ENCODE measurements around the gene RSRC1.
A peak's percentile ranks its signal among the peaks of the same experiment; 100 is the strongest.
"Not testable (repeated sequence)": the region's sequence is repeated elsewhere in the genome, so short reads cannot be mapped to it uniquely, and the experiment has no call there.

RSRC1 gene

DNA sequence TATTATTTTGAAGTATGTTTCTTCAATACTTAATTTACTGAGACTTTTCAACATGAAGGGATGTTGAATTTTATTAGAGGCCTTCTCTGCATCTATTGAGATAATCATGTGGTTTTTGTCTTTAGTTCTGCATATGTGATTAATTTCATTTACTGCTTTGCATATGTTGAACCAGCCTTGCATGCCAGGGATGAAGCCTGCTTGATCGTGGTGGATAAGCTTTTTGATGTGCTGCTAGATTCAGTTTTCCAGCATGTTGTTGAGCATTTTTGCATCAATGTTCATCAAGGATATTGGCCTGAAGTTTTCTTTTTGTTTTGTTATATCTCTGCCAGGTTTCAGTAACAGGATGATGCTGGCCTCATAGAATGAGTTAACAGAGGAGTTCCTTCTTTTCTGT lies 134.4 kb downstream of the RSRC1 start:
- FAIRE-seq: no peak

DNA sequence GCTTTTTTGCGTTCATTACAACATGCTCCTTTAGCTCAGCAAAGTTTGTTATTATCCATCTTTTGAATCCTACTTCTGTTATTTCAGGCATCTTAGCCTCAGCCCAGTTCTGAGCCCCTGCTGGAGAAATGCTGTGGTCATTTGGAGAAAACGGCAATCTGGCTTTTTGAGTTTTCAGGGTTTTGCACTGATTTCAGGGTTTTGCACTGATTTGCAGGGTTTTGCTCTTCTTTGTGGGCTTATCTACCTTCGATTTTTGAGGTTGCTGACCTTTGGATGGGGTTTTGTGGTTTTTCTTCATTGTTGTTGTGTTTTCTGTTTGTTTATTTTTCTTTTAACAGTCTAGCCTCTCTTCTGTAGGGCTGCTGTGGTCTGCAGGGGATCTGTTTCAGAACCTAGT lies 137.4 kb downstream of the RSRC1 start:
- no peak for FAIRE-seq

DNA sequence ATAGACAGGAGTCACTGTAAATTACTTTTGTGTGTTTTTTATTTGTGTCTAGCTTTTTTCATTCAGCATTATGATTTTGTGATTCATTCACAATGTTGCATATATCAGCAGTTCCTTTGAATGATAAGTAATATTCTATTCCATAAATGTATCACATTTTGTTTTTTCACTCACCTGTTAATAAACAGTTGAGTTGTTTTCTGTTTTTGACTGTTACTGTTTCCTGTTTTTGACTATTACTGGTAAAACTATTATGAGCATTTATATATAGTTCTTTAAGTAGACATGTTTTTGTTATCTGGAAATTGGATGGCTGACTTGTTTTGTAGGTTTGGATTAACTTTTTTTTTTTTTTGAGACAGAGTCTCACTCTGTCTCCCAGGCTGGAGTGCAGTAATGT lies 138.4 kb downstream of the RSRC1 start:
- peak; percentile 27 for FAIRE-seq

- no peak for FAIRE-seq
Measured at GRCh38 chr3:158249183-158249582, 139.3 kb downstream of the RSRC1 start.

- no peak for FAIRE-seq
Measured at GRCh38 chr3:158258619-158259018, 148.7 kb downstream of the RSRC1 start.

- FAIRE-seq: no peak
Measured at GRCh38 chr3:158260392-158260791, 150.5 kb downstream of the RSRC1 start.

GRCh38 chr3:158261371-158261991 lies 151.6 kb downstream of the RSRC1 start:
- no peak for FAIRE-seq

DNA sequence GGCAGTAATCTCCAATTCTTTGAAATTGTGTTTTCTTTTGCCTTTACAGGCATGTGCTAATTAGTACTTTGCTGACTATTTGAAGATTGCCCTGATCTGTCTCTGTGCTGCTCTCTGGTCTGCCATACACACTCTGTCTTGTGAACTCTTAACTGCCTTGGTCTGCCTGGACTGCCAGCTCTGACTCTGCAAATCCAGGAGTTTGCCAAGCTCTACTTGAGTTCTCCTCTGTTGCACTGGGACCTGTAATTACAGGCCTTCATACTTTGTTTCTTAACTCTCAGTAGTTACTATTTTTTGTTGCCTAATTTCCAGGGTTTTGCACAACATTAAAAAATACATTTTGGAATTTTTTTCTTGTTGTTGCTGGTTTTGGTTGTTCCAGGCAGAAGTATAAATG lies 155.0 kb downstream of the RSRC1 start:
- no peak for FAIRE-seq

- no peak for FAIRE-seq
Measured at GRCh38 chr3:158267015-158267414, 157.1 kb downstream of the RSRC1 start.

DNA sequence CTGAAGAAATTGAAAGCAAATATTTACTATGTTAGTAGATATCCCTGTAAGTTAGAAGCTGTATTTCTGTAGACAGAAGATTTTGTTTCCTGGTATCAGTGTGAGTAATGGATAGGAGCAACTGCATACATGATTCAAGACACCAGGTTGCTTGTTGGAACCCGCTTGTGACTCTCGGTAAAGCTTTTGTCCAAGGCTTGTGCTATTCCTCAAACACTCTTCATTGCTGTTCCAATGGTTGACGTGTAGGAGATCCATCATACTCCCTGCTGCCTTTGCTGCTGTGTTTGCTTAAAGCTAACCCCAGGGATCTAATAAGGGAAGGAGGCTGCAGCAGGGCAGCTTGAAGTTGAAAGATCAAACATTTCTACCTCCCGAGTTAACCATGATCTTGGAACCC lies 160.1 kb downstream of the RSRC1 start:
- FAIRE-seq: no peak

DNA sequence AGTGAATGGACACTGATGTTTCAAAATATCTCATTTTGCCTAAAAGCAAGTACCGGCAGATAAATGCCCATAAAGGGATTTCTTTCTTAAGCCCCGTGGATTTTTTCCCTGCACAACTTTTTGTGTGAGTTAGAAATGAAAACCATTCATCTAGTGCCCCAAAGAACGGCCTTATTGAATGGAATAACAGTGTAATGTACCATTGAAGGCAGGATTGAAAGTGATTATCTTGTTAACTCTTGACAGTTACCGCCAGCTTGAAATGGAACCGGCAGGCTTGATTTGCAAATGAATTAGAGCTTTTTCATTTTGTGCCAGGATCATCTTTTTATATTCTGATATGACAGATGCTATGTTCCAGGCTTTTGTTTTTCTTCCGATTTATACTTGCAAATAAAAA lies 162.2 kb downstream of the RSRC1 start:
- no peak for FAIRE-seq

- FAIRE-seq: no peak
Measured at GRCh38 chr3:158273656-158274055, 163.8 kb downstream of the RSRC1 start.

DNA sequence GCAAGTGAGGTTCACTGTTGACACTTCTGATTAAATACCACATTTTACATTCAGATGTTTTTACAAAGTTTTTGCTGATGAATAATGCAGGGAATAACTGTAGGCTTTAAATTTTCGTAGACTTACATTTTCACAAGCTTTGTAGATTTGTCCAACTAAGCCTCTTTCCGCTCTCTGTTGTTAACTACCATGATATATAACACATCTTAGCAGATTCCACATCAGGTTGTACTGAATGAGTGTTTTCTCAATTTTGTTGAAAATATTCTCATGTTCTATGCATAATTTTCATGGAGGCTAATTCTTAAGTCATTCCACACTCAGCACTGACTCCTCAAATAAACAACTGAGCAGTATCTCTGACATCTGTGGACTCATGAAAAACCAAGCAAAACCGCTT lies 168.3 kb downstream of the RSRC1 start:
- no peak for FAIRE-seq

DNA sequence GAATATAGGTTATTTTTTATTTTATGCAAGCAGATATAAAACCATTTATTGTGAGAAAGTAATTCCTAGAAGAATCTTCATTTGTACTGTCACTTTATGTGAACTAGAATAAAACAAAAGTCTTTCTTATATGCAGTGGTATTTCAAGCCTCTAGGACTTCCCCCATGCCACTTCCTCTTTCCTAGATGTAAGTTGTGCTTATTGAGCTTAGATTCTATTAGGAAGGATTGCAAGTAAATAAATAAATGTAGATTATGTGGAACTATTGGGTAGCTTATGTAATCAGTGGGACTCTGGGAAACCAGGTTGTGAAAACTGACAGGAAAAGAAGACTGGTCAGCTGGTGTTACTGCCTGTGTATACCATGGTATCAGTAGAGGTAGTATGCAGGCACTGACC lies 169.7 kb downstream of the RSRC1 start:
- FAIRE-seq: no peak

DNA sequence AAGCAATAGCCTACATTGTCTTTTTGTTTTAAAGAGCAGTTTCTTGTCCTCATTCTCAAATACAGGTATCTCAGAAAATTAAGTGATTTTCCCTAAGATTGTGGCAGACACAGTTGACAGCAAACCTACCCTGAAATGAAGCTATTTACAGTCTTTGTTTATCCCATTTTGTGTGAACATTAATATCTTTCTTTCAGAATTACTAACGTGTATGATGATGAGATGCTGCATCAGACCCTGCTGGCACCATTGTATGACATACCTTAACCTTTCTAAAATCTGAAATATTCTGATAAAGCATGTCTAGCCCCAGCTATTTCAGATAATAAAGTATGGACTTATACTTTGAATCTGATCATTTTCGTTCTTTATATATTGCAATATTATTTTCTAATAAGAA lies 185.9 kb downstream of the RSRC1 start:
- FAIRE-seq: no peak

DNA sequence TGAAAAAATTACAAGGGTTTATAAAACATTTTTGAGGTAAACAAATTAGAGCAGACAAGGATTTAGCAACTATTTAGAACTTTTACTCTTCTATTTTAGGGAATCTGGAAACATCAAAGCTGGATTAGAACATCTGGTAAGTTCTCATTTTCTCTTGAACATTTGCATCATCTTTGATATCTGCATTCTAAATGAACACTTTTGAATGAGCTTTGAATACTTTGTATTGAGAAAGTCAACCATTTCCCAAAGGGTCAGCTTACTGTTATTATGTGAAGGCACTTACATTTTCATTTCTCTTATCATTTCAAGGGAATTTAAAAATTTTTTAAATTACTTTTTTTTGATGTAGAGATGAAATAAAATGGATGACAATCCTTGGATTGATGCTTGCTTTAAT lies 188.1 kb downstream of the RSRC1 start:
- no peak for FAIRE-seq

- no peak for FAIRE-seq
Measured at GRCh38 chr3:158308236-158308928, 198.5 kb downstream of the RSRC1 start.

- FAIRE-seq: no peak
Measured at GRCh38 chr3:158312560-158313141, 202.8 kb downstream of the RSRC1 start.

- FAIRE-seq: peak; percentile 87
Measured at GRCh38 chr3:158313338-158313927, 203.5 kb downstream of the RSRC1 start.

DNA sequence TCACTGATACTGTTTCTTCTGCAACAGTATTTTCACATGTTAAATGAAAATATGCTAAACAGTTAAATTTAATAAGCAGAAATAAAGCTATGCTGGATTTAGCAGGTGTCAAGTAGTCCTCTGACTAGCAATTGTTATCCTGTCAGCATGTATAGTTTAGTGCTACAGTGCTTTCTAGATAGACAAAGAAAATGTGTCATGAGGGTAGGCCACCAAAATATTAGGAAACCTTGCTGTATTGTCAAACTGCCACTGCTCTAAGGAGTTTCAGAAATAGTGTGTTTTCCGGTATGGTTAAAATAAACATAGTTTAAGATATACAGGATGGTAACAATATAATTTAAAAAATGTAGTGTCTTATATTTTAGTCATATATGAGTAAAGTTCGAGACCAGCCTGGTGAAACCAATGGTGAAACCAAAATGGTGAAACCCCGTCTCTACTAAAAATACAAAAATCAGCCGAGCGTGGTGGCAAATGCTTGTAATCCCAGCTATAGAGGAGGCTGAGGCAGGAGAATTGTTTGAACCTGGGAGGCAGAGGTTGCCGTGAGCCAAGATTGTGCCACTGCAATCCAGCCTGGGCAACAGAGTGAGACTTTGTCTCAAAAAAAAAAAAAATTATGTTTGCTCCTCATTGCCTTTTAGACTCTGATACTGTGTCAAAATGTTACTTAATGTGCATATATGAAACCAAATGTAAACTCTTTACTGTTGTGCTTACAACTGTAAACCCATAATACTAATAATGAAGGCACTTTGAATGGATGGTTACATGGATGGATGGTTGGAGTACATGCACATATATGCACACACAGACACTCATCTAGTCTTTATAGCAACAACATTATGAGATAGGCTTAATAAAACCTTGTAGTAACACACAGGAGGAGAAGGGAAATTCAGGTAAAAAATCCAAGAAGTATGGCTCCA lies 204.8 kb downstream of the RSRC1 start:
- FAIRE-seq: no peak

GRCh38 chr3:158329696-158330441 lies 220.0 kb downstream of the RSRC1 start:
- FAIRE-seq: not testable (repeated sequence)

DNA sequence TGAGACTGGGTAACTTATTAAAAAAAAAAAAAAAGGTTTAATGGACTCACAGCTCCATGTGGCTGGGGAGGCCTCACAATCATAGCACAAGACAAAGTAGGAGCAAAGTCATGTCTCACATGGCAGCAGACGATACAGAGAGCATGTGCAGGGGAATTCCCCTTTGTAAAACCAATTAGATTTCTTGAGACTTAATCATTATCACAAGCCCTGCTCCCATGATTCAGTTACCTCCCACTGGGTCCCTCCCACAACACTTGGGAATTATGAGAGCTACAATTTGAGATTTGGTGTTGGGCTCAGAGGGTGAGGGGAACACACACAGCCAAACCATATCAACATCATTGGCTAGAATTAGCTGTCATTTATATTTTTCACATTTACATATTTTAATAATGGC lies 221.0 kb downstream of the RSRC1 start:
- no peak for FAIRE-seq
